ENCODE data around the gene KCNQ4.

The KCNQ4 gene

GRCh38 chr1:40783001-40783905, at the start of gene KCNQ4:
TSS of gene KCNQ4 (plus strand) at chr1:40783787. CDS start at chr1:40784094, 307 bp downstream.
- DNase-seq (ENCODE audit: low spot score): peak; percentile 66

GRCh38 chr1:40734882-40735628, 48.5 kb upstream of the KCNQ4 start:
- no peak for DNase-seq (ENCODE audit: low spot score)

DNA sequence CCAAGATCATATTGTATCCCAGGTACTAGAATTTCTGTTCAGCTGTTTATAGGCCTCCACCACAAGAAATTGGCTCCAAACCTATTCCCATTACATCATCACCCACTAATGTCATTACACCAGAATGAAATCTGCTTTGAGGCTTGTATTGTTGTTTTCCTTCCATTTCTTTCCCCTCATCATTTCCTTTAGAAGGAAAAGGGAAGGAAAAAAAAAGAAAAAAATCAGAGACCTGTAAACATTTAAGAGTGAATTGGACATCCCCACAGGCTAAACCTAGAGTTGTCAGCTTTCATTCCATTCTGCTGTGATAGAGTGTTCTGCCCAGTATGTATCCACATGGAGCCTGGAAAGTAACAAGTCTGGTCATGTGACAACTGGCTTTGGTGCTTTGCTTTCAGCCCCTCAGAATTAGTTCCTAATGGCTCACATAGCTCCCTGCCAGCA, 47.5 kb upstream of the KCNQ4 start:
- peak; percentile 50 for DNase-seq (ENCODE audit: low spot score)

DNA sequence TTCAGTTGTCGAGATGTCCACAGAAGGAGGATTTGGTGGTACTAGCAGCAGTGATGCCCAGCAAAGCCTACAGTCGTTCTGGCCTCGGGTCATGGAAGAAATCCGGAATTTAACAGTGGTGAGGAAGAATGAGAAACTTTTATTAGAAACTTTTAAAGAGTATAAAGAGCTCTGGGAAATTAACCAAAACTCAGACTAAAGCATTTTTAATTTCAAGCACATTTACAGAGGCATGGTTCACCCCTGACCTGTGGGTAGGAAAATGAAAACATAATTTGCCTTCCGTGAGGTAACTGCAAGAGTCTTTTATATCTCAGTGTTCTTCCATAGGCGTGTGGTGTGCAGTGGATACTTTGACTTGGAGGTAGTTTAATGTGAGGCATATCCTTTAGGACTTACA, 44.8 kb upstream of the KCNQ4 start:
- DNase-seq (ENCODE audit: low spot score): no peak

- DNase-seq (ENCODE audit: low spot score): peak; percentile 9
Observed at GRCh38 chr1:40739455-40740008, 44.1 kb upstream of the KCNQ4 start.

GRCh38 chr1:40740039-40740996, 43.3 kb upstream of the KCNQ4 start:
- no peak for DNase-seq (ENCODE audit: low spot score)

GRCh38 chr1:40740997-40741736, 42.4 kb upstream of the KCNQ4 start:
- DNase-seq (ENCODE audit: low spot score): no peak

DNA sequence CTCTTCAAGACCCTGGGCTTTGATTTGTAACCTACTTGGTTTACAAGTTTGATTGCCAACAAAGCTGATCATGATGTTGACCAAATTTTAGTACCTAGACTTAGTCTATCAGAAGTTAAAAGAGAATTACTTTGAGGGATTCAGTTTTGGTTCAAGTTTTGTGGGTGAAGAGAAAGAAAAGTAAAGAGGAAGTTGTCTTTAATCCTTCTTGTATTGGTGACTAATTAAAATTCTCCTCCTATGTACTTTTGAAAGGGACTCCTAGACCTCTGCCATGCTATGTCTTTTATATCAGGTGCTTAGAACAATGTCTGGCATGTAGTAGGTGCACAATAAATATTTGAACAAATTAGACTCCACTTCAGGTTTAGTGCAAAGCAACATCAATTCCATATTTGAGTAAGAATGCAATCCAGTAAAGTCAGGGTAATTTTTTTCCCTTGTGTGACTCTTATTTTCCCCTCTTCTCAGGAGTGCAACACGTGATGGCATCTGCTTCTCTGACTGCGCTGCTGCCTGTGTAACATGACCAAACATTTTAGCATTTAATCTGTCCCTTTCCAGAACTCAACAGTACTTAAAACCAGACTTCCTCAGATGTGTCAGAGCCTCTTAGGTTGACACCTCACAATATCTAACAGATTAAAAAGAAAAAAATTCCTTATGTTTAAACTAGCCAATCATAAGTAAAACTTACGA, 41.1 kb upstream of the KCNQ4 start:
- no peak for DNase-seq (ENCODE audit: low spot score)

GRCh38 chr1:40743452-40743851, 40.1 kb upstream of the KCNQ4 start:
- DNase-seq (ENCODE audit: low spot score): no peak

GRCh38 chr1:40743860-40744259, 39.7 kb upstream of the KCNQ4 start:
- no peak for DNase-seq (ENCODE audit: low spot score)

DNA sequence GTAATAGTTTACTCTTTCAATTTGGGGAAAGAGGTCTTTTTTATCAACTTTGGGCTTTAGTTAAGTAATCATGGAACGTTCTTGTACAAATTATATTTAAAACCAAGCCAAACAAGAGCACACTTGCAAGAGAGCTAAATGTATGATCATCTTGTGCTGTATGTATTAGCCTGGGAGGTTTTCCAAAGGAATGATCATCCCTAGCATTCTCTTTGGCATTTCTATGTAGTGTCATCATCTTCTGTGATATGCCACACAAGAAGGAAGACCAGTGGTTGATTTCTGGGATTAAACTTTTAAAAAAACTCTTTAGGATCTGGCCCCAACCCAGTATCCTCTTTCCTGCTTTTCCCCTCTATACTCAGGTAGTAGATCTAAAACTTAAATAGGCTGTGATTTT, 38.4 kb upstream of the KCNQ4 start:
- DNase-seq (ENCODE audit: low spot score): peak; percentile 45

DNA sequence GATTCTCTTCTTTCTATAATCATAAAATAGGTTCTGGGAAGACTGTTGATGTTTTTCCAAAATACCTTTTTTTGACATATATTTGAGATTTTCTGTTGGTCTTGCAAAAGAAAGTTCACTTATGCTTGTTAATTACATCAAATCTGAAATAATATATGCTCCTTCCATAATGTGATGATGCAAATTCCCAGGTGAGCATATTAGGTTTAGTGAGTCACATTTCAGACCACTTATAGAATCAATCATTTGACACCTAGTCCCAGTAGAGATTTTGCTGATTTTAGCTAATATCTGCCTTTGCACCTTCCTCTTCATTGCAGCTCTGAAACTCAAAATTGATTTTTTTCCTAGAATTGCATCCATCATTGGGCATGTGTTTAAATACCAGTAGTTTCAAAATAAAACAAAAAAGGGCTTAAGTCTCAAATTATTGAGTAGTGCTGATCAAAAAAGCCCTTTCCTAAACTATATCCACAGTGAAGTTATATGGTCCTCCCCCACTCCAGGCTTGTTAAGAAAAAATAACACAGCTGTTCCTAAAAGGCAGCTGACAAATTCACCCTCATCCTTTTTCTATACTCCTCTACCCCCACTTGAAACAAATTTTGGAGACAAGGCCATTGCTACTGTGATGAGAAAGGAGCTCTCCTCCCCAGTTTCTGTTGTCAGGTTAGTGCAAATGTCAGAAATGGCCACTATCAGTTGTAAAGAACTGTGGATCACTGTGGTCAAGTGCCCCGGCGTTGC, 37.1 kb upstream of the KCNQ4 start:
- DNase-seq (ENCODE audit: low spot score): no peak

- no peak for DNase-seq (ENCODE audit: low spot score)
Observed at GRCh38 chr1:40748841-40749718, 34.5 kb upstream of the KCNQ4 start.

DNA sequence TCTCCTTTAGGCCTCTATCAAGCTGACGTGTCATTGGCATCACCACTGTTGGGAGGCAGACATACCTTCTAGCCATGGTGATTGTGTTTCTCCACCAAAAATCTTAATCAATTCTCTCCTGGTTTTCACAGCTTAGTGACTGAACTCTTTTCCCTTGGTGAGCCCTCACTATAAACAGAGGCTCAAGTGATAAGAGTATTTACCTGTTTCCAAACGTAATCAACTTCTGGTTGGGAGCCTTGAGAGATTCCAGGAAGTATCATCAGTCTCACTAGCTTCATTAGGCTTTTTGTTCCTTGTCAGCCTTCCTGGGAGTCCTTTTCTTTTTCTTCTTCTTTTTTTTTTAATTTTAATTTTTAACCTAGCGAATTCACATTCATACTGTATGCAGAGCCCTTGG, 33.8 kb upstream of the KCNQ4 start:
- DNase-seq (ENCODE audit: low spot score): no peak

DNA sequence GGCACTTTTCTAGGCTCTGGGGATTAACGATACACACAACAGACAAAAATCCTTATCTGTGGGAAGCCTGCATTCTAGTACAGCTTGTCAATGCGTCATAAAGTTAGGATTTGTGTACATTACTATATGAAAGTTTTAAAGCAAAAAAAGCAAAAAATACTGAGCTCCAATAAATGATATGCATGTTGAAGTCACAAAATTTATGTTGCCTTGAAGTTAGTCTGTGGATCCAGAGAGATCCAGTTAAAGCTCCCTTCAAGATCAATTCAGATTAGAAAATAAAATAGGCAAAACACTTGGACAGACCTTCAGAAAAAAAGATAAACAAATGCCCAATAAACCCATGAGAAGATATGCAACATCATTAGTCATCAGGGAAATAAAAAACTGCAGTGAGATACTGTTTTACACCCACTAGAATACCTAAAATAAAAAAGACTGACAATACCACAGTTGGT, 33.1 kb upstream of the KCNQ4 start:
- DNase-seq (ENCODE audit: low spot score): no peak

DNA sequence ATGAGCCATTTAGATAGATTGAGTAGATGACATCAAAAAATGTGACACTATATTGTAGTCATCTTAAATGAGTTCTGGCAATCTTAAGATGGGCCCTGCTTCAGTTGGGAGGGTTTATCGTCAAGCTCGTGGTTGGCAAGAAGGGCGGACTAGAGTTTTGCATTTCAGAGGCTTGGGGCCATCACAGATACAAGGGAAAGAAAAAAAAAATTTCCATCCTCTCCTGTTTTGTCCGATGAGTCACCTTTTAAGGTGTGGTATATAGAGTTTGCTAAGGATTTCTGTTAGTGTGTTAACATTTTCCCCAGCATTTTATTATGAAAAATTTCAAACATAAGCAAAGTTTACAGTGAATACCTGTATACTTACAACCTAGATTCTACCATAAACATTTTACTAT, 31.8 kb upstream of the KCNQ4 start:
- no peak for DNase-seq (ENCODE audit: low spot score)

DNA sequence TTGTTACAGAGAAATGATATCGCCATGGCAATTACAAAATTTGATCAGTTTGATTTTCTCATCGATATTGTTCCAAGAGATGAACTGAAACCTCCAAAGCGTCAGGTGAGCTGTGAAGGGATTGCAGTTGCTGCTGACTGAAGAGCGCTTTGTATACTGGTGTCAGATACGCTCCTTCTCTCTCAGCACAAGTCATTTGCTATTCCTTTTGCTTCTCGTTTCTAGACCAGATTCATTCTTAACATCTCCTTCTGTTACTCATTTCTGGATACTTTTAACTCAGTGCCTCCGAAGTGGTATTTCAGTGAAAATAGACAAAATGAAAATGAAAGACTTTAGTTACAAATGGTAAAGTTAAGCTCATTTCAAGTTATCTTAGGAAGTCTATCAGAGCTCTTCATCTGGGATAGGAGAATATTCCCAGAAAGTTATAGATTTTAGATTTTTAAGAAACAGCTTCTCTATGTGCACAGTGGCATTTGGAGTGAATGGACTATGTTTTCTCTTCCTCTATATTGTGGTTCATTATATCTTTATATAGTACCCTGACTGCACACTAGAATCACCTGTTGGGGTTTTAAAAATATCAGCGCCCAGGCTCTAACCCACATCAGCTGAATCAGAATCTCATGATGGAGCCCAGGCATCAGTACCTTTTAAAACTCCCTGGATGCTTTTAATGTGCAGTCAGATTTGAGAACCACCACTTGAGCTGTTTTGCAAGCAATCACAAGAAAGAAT, 30.3 kb upstream of the KCNQ4 start:
- DNase-seq (ENCODE audit: low spot score): no peak

DNA sequence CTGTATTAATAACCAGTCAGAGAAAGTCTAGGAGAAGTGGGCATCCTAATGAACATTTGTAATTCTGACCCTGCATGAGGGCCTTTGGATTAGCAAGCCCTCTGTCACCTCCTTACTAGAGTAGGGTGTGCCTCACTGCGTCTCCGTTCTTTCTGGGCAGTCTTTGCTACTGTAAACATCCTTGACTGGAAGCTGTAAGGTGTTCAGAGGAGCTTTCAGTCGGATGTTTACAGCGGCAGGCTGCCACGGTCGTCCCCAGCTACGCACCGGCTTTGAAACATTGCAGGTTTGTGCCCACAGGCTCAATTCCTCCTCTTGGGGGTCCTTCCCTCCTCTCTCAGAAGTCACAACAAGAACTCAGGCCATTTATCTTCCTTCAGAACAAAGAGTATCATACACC, 29.4 kb upstream of the KCNQ4 start:
- DNase-seq (ENCODE audit: low spot score): no peak

Data from AG20443 (cell line).